A549 treated with Mapracorat at 1 μM for 4 hours (cell line): ENCODE measurements around the gene FUNDC1. TPM values are rescaled to one million over a fixed set of nuclear protein-coding genes. Genes with fewer than 3 reads are reported as not detected.

Source experiments
- total RNA-seq: library from RNA; stranded (reverse); fragments of 200-300 nt; extraction: Qiagen RNA extraction; gene quantifications from 5 replicates; pipeline ENCODE4 v1.2.3, GENCODE V29; 2022

FUNDC1 gene
- 23.3 to 30.6 TPM (median 25.2 TPM) in 5 replicates for total RNA-seq

DNA sequence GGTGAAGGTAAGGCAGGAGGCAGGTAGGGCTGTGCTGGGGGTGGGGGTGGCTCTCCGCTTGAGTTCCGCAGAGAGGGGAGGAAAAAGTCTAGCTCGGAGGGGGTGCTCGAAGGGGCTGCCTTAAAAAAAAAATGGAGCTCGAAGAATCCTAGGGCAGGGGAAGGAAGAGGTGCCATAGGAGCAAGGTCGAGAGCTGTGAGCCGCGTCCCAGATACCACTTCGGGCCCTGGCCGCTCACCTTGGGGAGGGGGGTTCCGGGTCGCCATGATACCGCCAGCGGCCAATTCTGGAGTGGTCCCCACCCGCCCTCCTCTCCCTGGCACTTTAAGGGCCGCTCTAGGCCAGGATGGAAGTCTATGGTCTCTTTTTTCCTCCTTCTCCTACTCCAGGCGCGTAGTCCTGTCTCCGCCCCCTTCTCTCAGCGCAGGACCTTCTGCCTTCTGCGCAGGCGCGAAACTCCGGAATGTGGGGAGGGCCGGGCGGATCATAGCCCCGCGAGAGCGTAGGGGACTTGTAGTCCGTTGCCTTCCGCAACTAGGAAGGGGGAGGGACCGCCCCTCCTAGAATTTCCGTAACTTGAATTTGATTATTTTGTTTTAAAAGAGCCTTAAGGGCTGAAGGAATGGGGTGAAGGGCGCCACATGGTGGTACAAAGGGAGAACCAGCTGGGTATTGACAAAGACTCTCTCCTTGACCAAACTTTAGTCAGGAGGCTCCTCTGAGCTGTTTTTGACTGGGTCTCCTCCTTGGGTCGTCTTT is at the start of gene FUNDC1:
TSS of gene FUNDC1 (minus strand) at position 293 of the 759 bp plus-strand sequence. CDS start at position 266, 27 bp downstream.

Other genes starting within 250 kb of the FUNDC1 start
- gene EFHC2, start 199.2 kb downstream of the FUNDC1 start, total RNA-seq = 0.16 to 0.26 TPM (median 0.21 TPM) in 5 replicates